Measurements from ENCODE around the gene FRMD3.

- TF ChIP-seq SP1 (IDR thresholded peaks at IDR 0.05) (no peak), CTCF (IDR thresholded peaks at IDR 0.05; ENCODE audit: low read depth, low read length, missing input control) (no peak), FOXA1 (IDR thresholded peaks at IDR 0.05) (no peak)
These were observed 175.7 kb downstream of the FRMD3 start for GRCh38 chr9:83362341-83362995.
